Measurements from ENCODE around the gene SIPA1L3.

The SIPA1L3 gene

DNA sequence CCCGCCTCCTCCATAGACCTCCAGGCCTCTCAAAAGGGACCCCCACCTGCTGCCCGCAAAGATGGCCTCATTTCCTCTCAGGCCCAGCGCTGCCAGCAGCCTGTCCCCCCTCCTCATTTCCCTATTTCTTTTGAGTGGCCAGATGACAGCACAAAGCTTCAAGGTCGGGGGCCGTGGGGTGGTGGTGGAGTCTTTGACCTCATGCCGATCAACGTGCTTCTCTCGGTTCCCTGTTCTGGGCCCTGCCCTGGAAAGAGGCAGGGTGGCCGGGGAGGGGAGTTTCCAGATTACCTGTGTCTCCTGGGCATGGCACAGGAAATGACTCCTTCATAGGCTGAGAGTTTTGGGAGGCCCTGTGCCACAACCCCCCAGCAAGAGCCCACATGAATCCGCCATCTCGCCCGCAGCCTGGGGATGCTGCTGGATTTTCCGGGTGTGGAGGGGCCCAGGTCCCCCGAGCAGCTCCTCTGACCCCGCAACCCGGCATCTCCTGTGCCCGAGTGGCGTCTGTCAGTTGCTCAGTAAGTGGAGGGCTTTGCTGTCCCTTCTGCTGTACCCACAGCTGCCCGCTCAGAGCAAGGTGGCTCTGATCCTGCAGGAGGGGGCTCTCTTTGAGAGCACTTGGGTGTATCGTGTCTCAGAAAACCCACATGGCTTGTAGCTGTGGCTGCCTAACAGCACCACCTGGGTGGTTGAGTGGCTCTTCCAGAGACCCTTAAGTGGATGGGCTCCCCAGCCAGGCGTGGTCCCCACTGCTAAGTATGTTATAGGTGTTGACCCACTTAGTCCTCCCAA lies 139.4 kb downstream of the SIPA1L3 start:
- no peak overlapping the region for H3K4me3 ChIP-seq (ENCODE audit: low read depth, low read length)
- TF ChIP-seq, protein P1, sequence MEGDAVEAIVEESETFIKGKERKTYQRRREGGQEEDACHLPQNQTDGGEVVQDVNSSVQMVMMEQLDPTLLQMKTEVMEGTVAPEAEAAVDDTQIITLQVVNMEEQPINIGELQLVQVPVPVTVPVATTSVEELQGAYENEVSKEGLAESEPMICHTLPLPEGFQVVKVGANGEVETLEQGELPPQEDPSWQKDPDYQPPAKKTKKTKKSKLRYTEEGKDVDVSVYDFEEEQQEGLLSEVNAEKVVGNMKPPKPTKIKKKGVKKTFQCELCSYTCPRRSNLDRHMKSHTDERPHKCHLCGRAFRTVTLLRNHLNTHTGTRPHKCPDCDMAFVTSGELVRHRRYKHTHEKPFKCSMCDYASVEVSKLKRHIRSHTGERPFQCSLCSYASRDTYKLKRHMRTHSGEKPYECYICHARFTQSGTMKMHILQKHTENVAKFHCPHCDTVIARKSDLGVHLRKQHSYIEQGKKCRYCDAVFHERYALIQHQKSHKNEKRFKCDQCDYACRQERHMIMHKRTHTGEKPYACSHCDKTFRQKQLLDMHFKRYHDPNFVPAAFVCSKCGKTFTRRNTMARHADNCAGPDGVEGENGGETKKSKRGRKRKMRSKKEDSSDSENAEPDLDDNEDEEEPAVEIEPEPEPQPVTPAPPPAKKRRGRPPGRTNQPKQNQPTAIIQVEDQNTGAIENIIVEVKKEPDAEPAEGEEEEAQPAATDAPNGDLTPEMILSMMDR (conservative IDR thresholded peaks at IDR 0.05; ENCODE audit: low read depth, low read length): no peak
- no peak for DNase-seq (ENCODE audit: low read depth)

DNA sequence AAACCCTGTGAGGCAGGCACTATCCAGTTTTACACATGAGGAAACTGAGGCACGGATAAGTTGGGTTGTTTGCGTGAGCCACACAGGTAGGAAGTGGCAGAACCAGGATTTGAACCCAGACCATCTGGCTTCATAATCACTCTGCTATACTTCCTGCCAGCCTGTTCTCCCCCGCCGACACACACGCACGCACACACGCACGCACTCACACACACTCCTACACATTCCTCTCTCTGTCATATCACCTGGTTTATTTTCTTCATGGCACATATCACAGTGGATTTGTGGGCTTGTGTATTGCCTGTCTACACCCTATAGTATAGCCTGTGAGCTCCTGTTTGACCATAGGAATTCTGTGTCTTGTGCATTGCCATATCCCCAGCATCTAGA lies 140.0 kb downstream of the SIPA1L3 start:
- H3K4me3 ChIP-seq (ENCODE audit: low read depth, low read length): no peak overlapping the region
- DNase-seq (ENCODE audit: low read depth): no peak
- TF ChIP-seq, protein P1 (conservative IDR thresholded peaks at IDR 0.05; ENCODE audit: low read depth, low read length): no peak

DNA sequence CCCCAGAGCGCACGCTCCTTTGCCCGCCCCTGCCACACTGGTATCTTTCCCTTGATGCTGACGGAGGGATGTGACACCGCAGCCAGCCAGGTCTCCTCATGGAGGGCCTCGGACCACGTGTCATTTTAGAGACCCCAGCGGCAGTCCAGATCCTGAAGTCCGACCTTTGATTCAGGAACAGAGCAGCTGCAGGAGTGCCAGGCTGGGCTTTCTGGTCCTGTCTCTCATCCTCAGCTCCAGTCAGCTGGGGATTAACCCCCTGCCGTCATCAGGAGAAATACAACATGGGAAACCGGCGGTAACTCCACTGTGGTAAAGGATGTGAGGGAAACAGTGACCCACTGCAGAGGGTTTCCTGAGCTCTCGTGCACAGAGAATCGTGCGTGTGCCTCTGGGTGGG lies 140.6 kb downstream of the SIPA1L3 start:
- TF ChIP-seq, protein P1 (conservative IDR thresholded peaks at IDR 0.05; ENCODE audit: low read depth, low read length): no peak
- DNase-seq (ENCODE audit: low read depth): no peak
- H3K4me3 ChIP-seq (ENCODE audit: low read depth, low read length): no peak overlapping the region

DNA sequence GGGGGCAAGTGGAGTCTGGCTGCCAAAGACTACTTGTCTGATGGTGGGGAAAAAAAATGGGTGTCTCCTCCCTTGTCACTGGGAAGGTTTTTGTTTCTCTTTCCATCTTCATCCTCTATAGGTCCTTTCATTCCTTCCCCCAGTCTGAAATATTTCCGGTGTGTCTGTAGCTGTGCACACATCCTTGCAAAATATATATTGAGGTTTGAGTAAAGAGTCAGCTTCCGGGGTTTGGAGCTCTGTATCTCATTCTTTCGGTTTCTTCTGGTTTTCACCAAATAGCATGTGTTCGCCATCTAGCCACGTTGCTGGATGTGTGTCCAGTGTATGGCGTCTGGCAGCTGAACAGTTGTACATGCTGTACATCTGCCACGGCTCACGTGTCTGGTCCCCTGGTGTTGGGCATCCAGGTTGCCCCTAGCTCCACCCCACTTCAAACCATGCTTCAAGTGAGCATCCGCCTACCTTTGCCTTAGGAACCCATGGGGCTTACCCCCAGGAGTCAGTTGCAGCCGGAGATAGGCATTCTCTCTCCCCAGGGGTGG lies 142.2 kb downstream of the SIPA1L3 start:
- TF ChIP-seq, protein P1 (conservative IDR thresholded peaks at IDR 0.05; ENCODE audit: low read depth, low read length): no peak
- H3K4me3 ChIP-seq (ENCODE audit: low read depth, low read length): no peak overlapping the region

DNA sequence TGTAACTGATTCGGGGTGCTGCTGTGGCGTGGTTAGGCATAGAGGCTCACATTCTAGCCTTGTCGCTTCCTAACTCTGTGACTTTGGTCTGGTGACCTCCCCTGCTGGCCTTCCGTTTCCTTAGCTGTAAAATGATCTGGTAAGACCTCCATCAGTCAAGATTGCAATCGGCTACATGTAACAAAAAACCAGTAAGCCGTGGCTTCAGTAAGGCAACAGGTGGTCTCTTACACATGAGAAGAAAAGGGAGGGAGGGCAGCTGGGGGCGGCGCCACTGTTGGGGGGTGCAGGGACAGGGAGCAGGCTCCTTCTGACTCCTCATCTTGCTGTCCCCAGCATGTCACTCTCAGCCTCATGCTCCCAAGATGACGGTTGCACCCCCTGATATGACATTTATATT lies 148.0 kb downstream of the SIPA1L3 start:
- DNase-seq (ENCODE audit: low read depth): no peak
- no peak overlapping the region for H3K4me3 ChIP-seq (ENCODE audit: low read depth, low read length)
- TF ChIP-seq, protein P1 (conservative IDR thresholded peaks at IDR 0.05; ENCODE audit: low read depth, low read length): no peak

More for the DNA sequence above, 142.2 kb downstream of the SIPA1L3 start:
- peak; percentile 54 for DNase-seq (ENCODE audit: low read depth)

DNA sequence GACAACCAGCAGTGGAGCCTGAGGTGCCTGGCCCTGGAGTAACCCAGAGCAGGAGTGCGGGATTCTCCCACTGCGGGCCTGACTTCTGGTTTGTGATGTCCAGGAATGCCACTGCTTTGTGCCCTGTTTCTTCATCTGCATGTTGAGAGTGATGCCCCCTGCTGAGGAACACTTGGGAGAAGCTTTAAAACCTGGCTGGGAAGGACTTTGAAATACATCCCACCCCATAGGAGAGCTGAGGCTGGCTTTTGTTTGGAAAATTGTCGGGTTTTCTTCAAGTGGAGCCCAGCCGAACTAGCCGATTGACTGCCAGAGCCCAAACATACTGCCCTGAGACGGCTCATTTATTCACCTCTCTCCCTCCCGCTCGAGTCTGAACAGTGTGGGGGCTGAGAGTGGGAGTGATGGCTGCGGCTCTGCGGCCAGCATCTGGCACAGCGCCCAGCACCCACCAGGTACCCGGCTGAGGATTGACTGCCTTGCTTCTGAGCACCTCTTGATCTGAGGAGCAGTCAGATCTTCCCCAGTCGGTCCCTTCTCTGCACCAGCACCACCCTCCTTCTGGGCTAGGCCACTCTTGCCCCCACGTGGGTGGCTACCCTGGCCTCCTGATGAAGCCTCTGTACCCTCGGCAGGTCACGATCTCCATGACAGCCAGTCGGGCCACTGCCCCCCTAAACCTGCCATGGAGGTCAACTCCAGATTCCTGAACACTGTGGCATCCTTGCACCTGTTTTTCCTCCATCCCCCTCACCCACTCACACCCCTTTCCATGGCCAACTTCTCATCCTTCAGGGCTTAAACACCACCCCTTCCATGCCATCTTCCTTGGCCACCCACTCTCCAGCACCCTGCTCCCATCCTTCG lies 148.9 kb downstream of the SIPA1L3 start:
- H3K4me3 ChIP-seq (ENCODE audit: low read depth, low read length): no peak overlapping the region
- TF ChIP-seq, protein P1 (conservative IDR thresholded peaks at IDR 0.05; ENCODE audit: low read depth, low read length): peak; percentile 24
- no peak for DNase-seq (ENCODE audit: low read depth)

Data from choroid plexus epithelial cell (primary cell).